Liver (tissue), 3 donors: Measurements from ENCODE around the gene PCF11.

Experiments
- GABPA ChIP-seq, 2 donors: IDR thresholded peaks in 1 of 2; conservative IDR thresholded peaks in 1 of 2; 2 replicates each; pipeline ENCODE4 v1.6.1; 2016; ENCODE audit warnings: antibody characterized with exemption in 2 of 2, mild to moderate bottlenecking in 1 of 2, moderate library complexity in 1 of 2
- JUND ChIP-seq, 2 donors: IDR thresholded peaks; 2 replicates each; pipeline ENCODE4 v1.6.1; 2016; ENCODE audit warnings: antibody characterized with exemption in 2 of 2
- MAX ChIP-seq: IDR thresholded peaks from 2 replicates; pipeline ENCODE4 v1.6.1; 2016; ENCODE audit warnings: antibody characterized with exemption
- NR2F2 ChIP-seq: IDR thresholded peaks from 2 replicates; pipeline ENCODE4 v1.6.1; 2016; ENCODE audit warnings: antibody characterized with exemption
- RAD21 ChIP-seq, 2 donors: IDR thresholded peaks; 2 replicates each; pipeline ENCODE4 v1.6.1; 2016; ENCODE audit warnings: antibody characterized with exemption in 2 of 2, mild to moderate bottlenecking in 2 of 2
- SP1 ChIP-seq: IDR thresholded peaks from 2 replicates; pipeline ENCODE4 v1.6.1; 2018; ENCODE audit warnings: antibody characterized with exemption, mild to moderate bottlenecking
- TAF1 ChIP-seq: conservative IDR thresholded peaks from 2 replicates; pipeline ENCODE4 v1.6.1; 2016; ENCODE audit warnings: antibody characterized with exemption, mild to moderate bottlenecking
- YY1 ChIP-seq: IDR thresholded peaks from 2 replicates; pipeline ENCODE4 v1.6.1; 2016; ENCODE audit warnings: antibody characterized with exemption, mild to moderate bottlenecking
- ZBTB33 ChIP-seq: IDR thresholded peaks from 2 replicates; pipeline ENCODE4 v1.6.1; 2016; ENCODE audit warnings: antibody characterized with exemption
- TF ChIP-seq, protein P1 (sequence below): fragments of 150-350 bp; IDR thresholded peaks from 2 replicates; pipeline ENCODE4 v1.5.1; 2017; ENCODE audit warnings: improper control_type of control experiment, low read depth, low read length; ENCODE audit not compliant: missing input control
- TF ChIP-seq, protein P2 (sequence below): IDR thresholded peaks from 2 replicates; pipeline ENCODE4 v1.6.1; 2016; ENCODE audit warnings: antibody characterized with exemption, mild to moderate bottlenecking
- TF ChIP-seq, protein P3 (sequence below): IDR thresholded peaks from 2 replicates; pipeline ENCODE4 v1.6.1; 2016; ENCODE audit warnings: antibody characterized with exemption
- donor health status: healthy.
- donor health status: healthy.

DNA sequence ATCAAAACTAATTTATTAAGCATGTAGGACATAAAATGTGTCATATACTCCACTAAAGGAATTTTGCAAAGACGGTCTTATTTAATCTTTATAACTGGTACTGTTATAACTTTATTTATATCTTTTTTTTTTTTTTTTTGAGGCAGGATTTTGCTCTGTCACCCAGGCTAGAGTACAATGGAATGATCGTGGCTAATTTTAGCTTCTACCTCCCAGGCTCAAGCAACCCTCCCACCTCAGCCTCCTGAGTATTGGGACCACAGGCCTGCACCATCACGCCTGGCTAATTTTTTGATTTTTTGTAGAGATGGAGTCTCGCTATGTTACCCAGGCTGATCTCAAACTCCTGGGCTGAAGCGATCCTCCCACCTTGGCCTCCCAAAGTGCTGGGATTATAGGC, 31.4 kb upstream of the PCF11 start:
- TF ChIP-seq, protein P1, sequence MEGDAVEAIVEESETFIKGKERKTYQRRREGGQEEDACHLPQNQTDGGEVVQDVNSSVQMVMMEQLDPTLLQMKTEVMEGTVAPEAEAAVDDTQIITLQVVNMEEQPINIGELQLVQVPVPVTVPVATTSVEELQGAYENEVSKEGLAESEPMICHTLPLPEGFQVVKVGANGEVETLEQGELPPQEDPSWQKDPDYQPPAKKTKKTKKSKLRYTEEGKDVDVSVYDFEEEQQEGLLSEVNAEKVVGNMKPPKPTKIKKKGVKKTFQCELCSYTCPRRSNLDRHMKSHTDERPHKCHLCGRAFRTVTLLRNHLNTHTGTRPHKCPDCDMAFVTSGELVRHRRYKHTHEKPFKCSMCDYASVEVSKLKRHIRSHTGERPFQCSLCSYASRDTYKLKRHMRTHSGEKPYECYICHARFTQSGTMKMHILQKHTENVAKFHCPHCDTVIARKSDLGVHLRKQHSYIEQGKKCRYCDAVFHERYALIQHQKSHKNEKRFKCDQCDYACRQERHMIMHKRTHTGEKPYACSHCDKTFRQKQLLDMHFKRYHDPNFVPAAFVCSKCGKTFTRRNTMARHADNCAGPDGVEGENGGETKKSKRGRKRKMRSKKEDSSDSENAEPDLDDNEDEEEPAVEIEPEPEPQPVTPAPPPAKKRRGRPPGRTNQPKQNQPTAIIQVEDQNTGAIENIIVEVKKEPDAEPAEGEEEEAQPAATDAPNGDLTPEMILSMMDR = no peak
- TF ChIP-seq MAX (no peak), ZBTB33 (no peak), RAD21 (IDR thresholded peaks at IDR 0.05) (no peak), NR2F2 (no peak), JUND (IDR thresholded peaks at IDR 0.05) (no peak), TAF1 (no peak), YY1 (no peak), GABPA (IDR thresholded peaks at IDR 0.05 in 1 of 2, conservative IDR thresholded peaks at IDR 0.05 in 1 of 2) (no peak), SP1 (no peak)
- TF ChIP-seq, protein P2, sequence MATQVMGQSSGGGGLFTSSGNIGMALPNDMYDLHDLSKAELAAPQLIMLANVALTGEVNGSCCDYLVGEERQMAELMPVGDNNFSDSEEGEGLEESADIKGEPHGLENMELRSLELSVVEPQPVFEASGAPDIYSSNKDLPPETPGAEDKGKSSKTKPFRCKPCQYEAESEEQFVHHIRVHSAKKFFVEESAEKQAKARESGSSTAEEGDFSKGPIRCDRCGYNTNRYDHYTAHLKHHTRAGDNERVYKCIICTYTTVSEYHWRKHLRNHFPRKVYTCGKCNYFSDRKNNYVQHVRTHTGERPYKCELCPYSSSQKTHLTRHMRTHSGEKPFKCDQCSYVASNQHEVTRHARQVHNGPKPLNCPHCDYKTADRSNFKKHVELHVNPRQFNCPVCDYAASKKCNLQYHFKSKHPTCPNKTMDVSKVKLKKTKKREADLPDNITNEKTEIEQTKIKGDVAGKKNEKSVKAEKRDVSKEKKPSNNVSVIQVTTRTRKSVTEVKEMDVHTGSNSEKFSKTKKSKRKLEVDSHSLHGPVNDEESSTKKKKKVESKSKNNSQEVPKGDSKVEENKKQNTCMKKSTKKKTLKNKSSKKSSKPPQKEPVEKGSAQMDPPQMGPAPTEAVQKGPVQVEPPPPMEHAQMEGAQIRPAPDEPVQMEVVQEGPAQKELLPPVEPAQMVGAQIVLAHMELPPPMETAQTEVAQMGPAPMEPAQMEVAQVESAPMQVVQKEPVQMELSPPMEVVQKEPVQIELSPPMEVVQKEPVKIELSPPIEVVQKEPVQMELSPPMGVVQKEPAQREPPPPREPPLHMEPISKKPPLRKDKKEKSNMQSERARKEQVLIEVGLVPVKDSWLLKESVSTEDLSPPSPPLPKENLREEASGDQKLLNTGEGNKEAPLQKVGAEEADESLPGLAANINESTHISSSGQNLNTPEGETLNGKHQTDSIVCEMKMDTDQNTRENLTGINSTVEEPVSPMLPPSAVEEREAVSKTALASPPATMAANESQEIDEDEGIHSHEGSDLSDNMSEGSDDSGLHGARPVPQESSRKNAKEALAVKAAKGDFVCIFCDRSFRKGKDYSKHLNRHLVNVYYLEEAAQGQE = no peak
- TF ChIP-seq, protein P3, sequence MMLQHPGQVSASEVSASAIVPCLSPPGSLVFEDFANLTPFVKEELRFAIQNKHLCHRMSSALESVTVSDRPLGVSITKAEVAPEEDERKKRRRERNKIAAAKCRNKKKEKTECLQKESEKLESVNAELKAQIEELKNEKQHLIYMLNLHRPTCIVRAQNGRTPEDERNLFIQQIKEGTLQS = no peak
